ENCODE results near the gene CDC42BPA. TPM values are rescaled to one million over a fixed set of nuclear protein-coding genes. Genes with fewer than 3 reads are reported as not detected.

CDC42BPA gene
- polyA plus RNA-seq, 3 donors, result 0.20 to 0.45 (median 0.39) TPM

GRCh38 chr1:227219715-227220292 is 98.5 kb downstream of the CDC42BPA start:
- H3K27ac ChIP-seq (ENCODE audit: low read depth in 1 of 2, low read length in 2 of 2), result no peak overlapping the region
- H3K4me3 ChIP-seq (replicated peaks in 1 of 3; ENCODE audit: low read depth in 2 of 3, low read length in 3 of 3), result no peak overlapping the region
- no peaks in the 10 kb centered on the region for H3K79me2 ChIP-seq (ENCODE audit: insufficient read depth, low read length)
- no peaks in the 10 kb centered on the region for H3K9me3 Mint-ChIP-seq
- H4K20me1 ChIP-seq (ENCODE audit: insufficient read depth, low read length), result no peaks in the 10 kb centered on the region
- no peaks in the 10 kb centered on the region for H3K27me3 ChIP-seq (ENCODE audit: control insufficient read depth in 2 of 2, insufficient read depth in 2 of 2, low read length in 2 of 2)
- H3K4me3 Mint-ChIP-seq, result no peak overlapping the region
- H3K27me3 Mint-ChIP-seq (ENCODE audit: low read depth in 3 of 3), result peaks cover 0 to 2% (median 2%) of the 10 kb centered on the region in 3 donors
- no peaks in the 10 kb centered on the region for H3K4me1 ChIP-seq (ENCODE audit: control insufficient read depth in 1 of 2, insufficient read depth in 2 of 2, low read length in 2 of 2)
- no peaks in the 10 kb centered on the region for H3K4me1 Mint-ChIP-seq
- no peak overlapping the region for H2AFZ ChIP-seq (ENCODE audit: insufficient read depth, low read depth, low read length, poor library complexity, severe bottlenecking)
- no peaks in the 10 kb centered on the region for H3K36me3 Mint-ChIP-seq
- no peak overlapping the region for H3K4me2 ChIP-seq (replicated peaks; ENCODE audit: extremely low read depth, low read length, poor library complexity, severe bottlenecking)
- H3K9me3 ChIP-seq (replicated peaks in 1 of 2; ENCODE audit: control insufficient read depth in 1 of 2, insufficient read depth in 1 of 2, low read length in 2 of 2), result no peaks in the 10 kb centered on the region
- no peak overlapping the region for H3K27ac Mint-ChIP-seq
- 100% methylated on average over 1 of the region's 1 CpG for WGBS (ENCODE audit: insufficient coverage)
- intact Hi-C loops (cut with micrococcal nuclease), result no loop called here
- no peak overlapping the region for H3K9ac ChIP-seq (ENCODE audit: insufficient read depth, low read length, poor library complexity, severe bottlenecking)
- no peak for DNase-seq
- TF ChIP-seq, protein P1, sequence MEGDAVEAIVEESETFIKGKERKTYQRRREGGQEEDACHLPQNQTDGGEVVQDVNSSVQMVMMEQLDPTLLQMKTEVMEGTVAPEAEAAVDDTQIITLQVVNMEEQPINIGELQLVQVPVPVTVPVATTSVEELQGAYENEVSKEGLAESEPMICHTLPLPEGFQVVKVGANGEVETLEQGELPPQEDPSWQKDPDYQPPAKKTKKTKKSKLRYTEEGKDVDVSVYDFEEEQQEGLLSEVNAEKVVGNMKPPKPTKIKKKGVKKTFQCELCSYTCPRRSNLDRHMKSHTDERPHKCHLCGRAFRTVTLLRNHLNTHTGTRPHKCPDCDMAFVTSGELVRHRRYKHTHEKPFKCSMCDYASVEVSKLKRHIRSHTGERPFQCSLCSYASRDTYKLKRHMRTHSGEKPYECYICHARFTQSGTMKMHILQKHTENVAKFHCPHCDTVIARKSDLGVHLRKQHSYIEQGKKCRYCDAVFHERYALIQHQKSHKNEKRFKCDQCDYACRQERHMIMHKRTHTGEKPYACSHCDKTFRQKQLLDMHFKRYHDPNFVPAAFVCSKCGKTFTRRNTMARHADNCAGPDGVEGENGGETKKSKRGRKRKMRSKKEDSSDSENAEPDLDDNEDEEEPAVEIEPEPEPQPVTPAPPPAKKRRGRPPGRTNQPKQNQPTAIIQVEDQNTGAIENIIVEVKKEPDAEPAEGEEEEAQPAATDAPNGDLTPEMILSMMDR (IDR thresholded peaks at IDR 0.05), result no peak
- no peaks in the 10 kb centered on the region for H3K36me3 ChIP-seq (replicated peaks in 1 of 2; ENCODE audit: control insufficient read depth in 1 of 2, insufficient read depth in 2 of 2, low read length in 2 of 2)

DNA sequence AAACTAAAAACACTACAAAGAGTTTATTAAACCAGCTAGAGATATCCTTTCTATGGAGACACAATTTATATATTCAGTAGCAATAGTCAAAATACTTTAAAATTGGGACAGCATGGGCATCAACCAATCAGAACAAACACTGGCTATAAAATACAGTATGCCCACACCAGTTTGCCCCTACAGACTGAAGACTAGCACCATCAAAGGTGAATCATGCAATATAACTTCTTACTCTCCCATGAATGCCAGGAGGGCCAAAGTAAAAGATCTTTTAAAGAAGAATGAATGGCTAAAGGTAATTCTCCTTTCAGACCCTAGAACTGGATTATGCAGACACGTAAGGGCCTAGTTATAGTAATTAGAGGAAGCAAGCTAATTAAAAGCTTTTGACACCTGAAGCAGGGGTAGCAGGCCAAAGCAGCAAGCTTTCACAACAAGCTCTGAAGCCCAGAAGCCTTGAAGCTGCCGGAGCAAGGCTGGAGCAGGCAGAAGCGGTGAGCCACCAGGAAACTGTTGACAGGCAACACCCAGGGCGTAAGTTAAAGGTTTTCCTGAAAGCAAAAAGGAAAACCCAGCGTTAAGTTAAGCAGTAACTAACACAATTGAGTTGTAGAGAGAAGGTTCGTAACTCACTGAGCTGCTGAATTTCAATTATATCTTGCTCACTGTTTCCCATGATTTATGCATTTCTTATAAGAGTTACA is 99.3 kb downstream of the CDC42BPA start:
- Mint-ChIP-seq H3K4me3 (no peak overlapping the region), H3K9me3 (no peaks in the 10 kb centered on the region), H3K4me1 (no peaks in the 10 kb centered on the region), H3K36me3 (no peaks in the 10 kb centered on the region), H3K27me3 (ENCODE audit: low read depth in 3 of 3) (peaks cover 0 to 2% (median 2%) of the 10 kb centered on the region in 3 donors), H3K27ac (no peak overlapping the region)
- Histone ChIP-seq H3K27ac (ENCODE audit: low read depth in 1 of 2, low read length in 2 of 2) (no peak overlapping the region), H3K4me1 (ENCODE audit: control insufficient read depth in 1 of 2, insufficient read depth in 2 of 2, low read length in 2 of 2) (no peaks in the 10 kb centered on the region), H4K20me1 (ENCODE audit: insufficient read depth, low read length) (no peaks in the 10 kb centered on the region), H3K79me2 (ENCODE audit: insufficient read depth, low read length) (no peaks in the 10 kb centered on the region), H3K4me3 (replicated peaks in 1 of 3; ENCODE audit: low read depth in 2 of 3, low read length in 3 of 3) (no peak overlapping the region), H3K27me3 (ENCODE audit: control insufficient read depth in 2 of 2, insufficient read depth in 2 of 2, low read length in 2 of 2) (no peaks in the 10 kb centered on the region), H3K4me2 (replicated peaks; ENCODE audit: extremely low read depth, low read length, poor library complexity, severe bottlenecking) (no peak overlapping the region), H3K9ac (ENCODE audit: insufficient read depth, low read length, poor library complexity, severe bottlenecking) (no peak overlapping the region), H2AFZ (ENCODE audit: insufficient read depth, low read depth, low read length, poor library complexity, severe bottlenecking) (no peak overlapping the region), H3K36me3 (replicated peaks in 1 of 2; ENCODE audit: control insufficient read depth in 1 of 2, insufficient read depth in 2 of 2, low read length in 2 of 2) (no peaks in the 10 kb centered on the region), H3K9me3 (replicated peaks in 1 of 2; ENCODE audit: control insufficient read depth in 1 of 2, insufficient read depth in 1 of 2, low read length in 2 of 2) (no peaks in the 10 kb centered on the region)
- TF ChIP-seq, protein P1 (IDR thresholded peaks at IDR 0.05), result no peak
- WGBS (ENCODE audit: insufficient coverage), result 7% methylated on average over 2 of the region's 6 CpGs
- intact Hi-C loops (cut with micrococcal nuclease), result no loop called here
- DNase-seq, result no peak
